CD14-positive monocyte (primary cell): ENCODE measurements around the gene ANKRD31. TPM values are rescaled to one million over a fixed set of nuclear protein-coding genes. Genes with fewer than 3 reads are reported as not detected.

Experiments
- DNase-seq, 3 donors: peaks; one replicate each; pipeline ENCODE4 v3.0.0-alpha.2; 2011 to 2022
- H2AFZ ChIP-seq: 2 replicates; pipeline ENCODE4 v1.6.0; 2012; ENCODE audit warnings: mild to moderate bottlenecking, low read depth, low read length, inconsistent platforms; ENCODE audit not compliant: insufficient read depth, poor library complexity, severe bottlenecking
- H3K27ac ChIP-seq, 2 donors: 1 replicate in 1 of 2; 2 replicates in 1 of 2; pipeline ENCODE4 v1.5.1; 2012 to 2013; ENCODE audit warnings: low read length in 2 of 2, control low read depth in 1 of 2, inconsistent platforms in 1 of 2, low read depth in 1 of 2, mild to moderate bottlenecking in 1 of 2
- H3K27me3 ChIP-seq, 2 donors: one replicate each; pipeline versions ENCODE4 v1.6.0 to v1.6.1; 2011 to 2013; ENCODE audit warnings: low read length in 2 of 2; ENCODE audit not compliant: control insufficient read depth in 2 of 2, insufficient read depth in 2 of 2
- H3K36me3 ChIP-seq, 2 donors: replicated peaks in 1 of 2; 1 replicate in 1 of 2; 2 replicates in 1 of 2; pipeline versions ENCODE4 v1.5.1 to v1.6.1; 2012 to 2013; ENCODE audit warnings: low read length in 2 of 2, control low read depth in 1 of 2, inconsistent platforms in 1 of 2, mild to moderate bottlenecking in 1 of 2; ENCODE audit not compliant: insufficient read depth in 2 of 2, control insufficient read depth in 1 of 2
- H3K4me1 ChIP-seq, 2 donors: 1 replicate in 1 of 2; 2 replicates in 1 of 2; pipeline versions ENCODE4 v1.5.1 to v1.6.1; 2012 to 2013; ENCODE audit warnings: low read length in 2 of 2, control low read depth in 1 of 2, inconsistent platforms in 1 of 2, mild to moderate bottlenecking in 1 of 2, moderate library complexity in 1 of 2; ENCODE audit not compliant: insufficient read depth in 2 of 2, control insufficient read depth in 1 of 2
- H3K4me2 ChIP-seq: replicated peaks from 2 replicates; pipeline ENCODE3; 2012; ENCODE audit warnings: low read length, moderate library complexity, mild to moderate bottlenecking; ENCODE audit not compliant: poor library complexity, severe bottlenecking; ENCODE audit errors: extremely low read depth
- H3K4me3 ChIP-seq, 3 experiments: fragments of 200-600 bp in 1 of 3; sonication (generic) in 1 of 3; replicated peaks in 1 of 3; 1 replicate in 2 of 3; 2 replicates in 1 of 3; pipeline ENCODE4 v1.5.1; 2011 to 2013; ENCODE audit warnings: low read length in 3 of 3, mild to moderate bottlenecking in 3 of 3, control low read depth in 2 of 3, low read depth in 2 of 3, inconsistent platforms in 1 of 3, moderate library complexity in 1 of 3
- H3K79me2 ChIP-seq: 2 replicates; pipeline ENCODE4 v1.6.0; 2012; ENCODE audit warnings: mild to moderate bottlenecking, control low read depth, inconsistent platforms, low read length, moderate library complexity; ENCODE audit not compliant: insufficient read depth
- H3K9ac ChIP-seq: 2 replicates; pipeline ENCODE4 v1.6.0; 2017; ENCODE audit warnings: low read length, mild to moderate bottlenecking; ENCODE audit not compliant: insufficient read depth, poor library complexity, severe bottlenecking
- H3K9me3 ChIP-seq, 2 donors: replicated peaks in 1 of 2; 1 replicate in 1 of 2; 2 replicates in 1 of 2; pipeline versions ENCODE4 v1.5.1 to v1.6.1; 2012 to 2013; ENCODE audit warnings: low read length in 2 of 2, control low read depth in 1 of 2; ENCODE audit not compliant: control insufficient read depth in 1 of 2, insufficient read depth in 1 of 2
- H4K20me1 ChIP-seq: 2 replicates; pipeline ENCODE4 v1.6.0; 2012; ENCODE audit warnings: mild to moderate bottlenecking, low read length, control low read depth, moderate library complexity; ENCODE audit not compliant: insufficient read depth
- H3K27ac Mint-ChIP-seq, 7 donors: one replicate each; pipeline ENCODE4 v1.8.0; 2020; ENCODE audit warnings: mild to moderate bottlenecking in 7 of 7, mixed read lengths in 7 of 7, moderate library complexity in 6 of 7, inconsistent platforms in 2 of 7
- H3K27me3 Mint-ChIP-seq, 3 donors: one replicate each; pipeline ENCODE4 v1.8.0; 2021 to 2022; ENCODE audit warnings: low read depth in 3 of 3, mild to moderate bottlenecking in 3 of 3, mixed read lengths in 3 of 3, moderate library complexity in 3 of 3, inconsistent platforms in 1 of 3
- H3K36me3 Mint-ChIP-seq, 2 donors: one replicate each; pipeline ENCODE4 v1.8.0; 2020; ENCODE audit warnings: mixed read lengths in 2 of 2, inconsistent platforms in 1 of 2, mild to moderate bottlenecking in 1 of 2
- H3K4me1 Mint-ChIP-seq: one replicate; pipeline ENCODE4 v1.8.0; 2020; ENCODE audit warnings: mild to moderate bottlenecking, mixed read lengths
- H3K4me3 Mint-ChIP-seq, 2 donors: one replicate each; pipeline ENCODE4 v1.8.0; 2020; ENCODE audit warnings: mild to moderate bottlenecking in 2 of 2, mixed read lengths in 2 of 2, moderate library complexity in 1 of 2
- H3K9me3 Mint-ChIP-seq, 7 donors: one replicate each; pipeline ENCODE4 v1.8.0; 2020 to 2022; ENCODE audit warnings: mixed read lengths in 7 of 7, mild to moderate bottlenecking in 6 of 7, moderate library complexity in 6 of 7, inconsistent platforms in 2 of 7
- CTCF ChIP-seq: fragments of 200-600 bp; IDR thresholded peaks from one replicate; pipeline ENCODE4 v1.8.0; 2022; ENCODE audit warnings: antibody characterized with exemption, mild to moderate bottlenecking
- WGBS: methylation state at CpG from one replicate; pipeline ENCODE4 v1.1.5; 2013; ENCODE audit warnings: missing lambda C conversion rate; ENCODE audit not compliant: insufficient coverage; 5-methylcytosine and 5-hydroxymethylcytosine counted together
- intact Hi-C, 2 donors: fragments of 100-400 bp; cut with micrococcal nuclease; formaldehyde crosslinking; loops; one replicate each; pipeline versions ENCODE4 v1.15.0 to v1.15.1; 2023
- polyA plus RNA-seq, 3 donors: library from polyadenylated mRNA; depleted of rRNA in 1 of 3; unstranded in 2 of 3; stranded (reverse) in 1 of 3; fragments of 300-500 nt in 2 of 3; fragments of >200 nt in 1 of 3; fragmentation: Illumina TruSeq in 2 of 3; gene quantifications; 1 replicate in 2 of 3; 2 replicates in 1 of 3; pipeline ENCODE4 v1.2.3, GENCODE V29; 2012 to 2021

The ANKRD31 gene
- polyA plus RNA-seq, 3 donors, result 0.05 TPM; not detected in 2

DNA sequence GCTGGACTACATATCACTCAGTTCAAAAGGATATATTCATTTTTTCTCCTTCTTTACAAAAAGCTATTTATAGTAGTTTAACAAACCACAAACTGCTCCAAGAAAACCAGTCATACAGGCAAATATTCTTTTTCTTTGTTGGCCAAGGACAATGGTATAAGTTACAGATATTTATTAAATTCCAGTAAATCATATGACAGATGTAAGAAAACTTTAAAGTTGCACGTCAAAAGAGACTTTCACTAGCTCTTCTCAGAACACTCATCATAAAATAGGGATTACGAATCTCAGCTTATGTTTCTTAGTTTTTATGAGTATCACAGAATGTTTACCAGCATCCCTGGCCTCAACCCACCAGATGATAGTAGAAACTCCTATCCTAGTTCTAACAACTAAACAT, 67.2 kb downstream of the ANKRD31 start:
- peaks cover 0 to 17% (median 7%) of the 10 kb centered on the region in 7 donors for H3K9me3 Mint-ChIP-seq
- no peak for DNase-seq
- Histone ChIP-seq H3K4me3 (no peak overlapping the region), H3K4me1 (no peaks in the 10 kb centered on the region), H3K9ac (no peak overlapping the region), H3K27me3 (no peaks in the 10 kb centered on the region), H2AFZ (no peak overlapping the region), H3K36me3 (no peaks in the 10 kb centered on the region), H3K79me2 (no peaks in the 10 kb centered on the region), H3K4me2 (no peak overlapping the region), H3K9me3 (no peaks in the 10 kb centered on the region), H4K20me1 (no peaks in the 10 kb centered on the region), H3K27ac (no peak overlapping the region)
- H3K27ac Mint-ChIP-seq, result no peak overlapping the region
- H3K4me3 Mint-ChIP-seq, result no peak overlapping the region
- no peaks in the 10 kb centered on the region for H3K4me1 Mint-ChIP-seq
- no peak for TF ChIP-seq CTCF
- no peaks in the 10 kb centered on the region for H3K36me3 Mint-ChIP-seq
- no peaks in the 10 kb centered on the region for H3K27me3 Mint-ChIP-seq
- no CpG with 5 or more reads among the region's 2 CpGs for WGBS
- intact Hi-C loops, result no loop called here

GRCh38 chr5:75168026-75168735, 68.5 kb downstream of the ANKRD31 start:
- Histone ChIP-seq H3K36me3 (no peaks in the 10 kb centered on the region), H3K79me2 (no peaks in the 10 kb centered on the region), H3K9ac (no peak overlapping the region), H3K4me2 (no peak overlapping the region), H3K27me3 (no peaks in the 10 kb centered on the region), H3K9me3 (no peaks in the 10 kb centered on the region), H3K4me3 (no peak overlapping the region), H3K4me1 (no peaks in the 10 kb centered on the region), H2AFZ (no peak overlapping the region), H3K27ac (no peak overlapping the region), H4K20me1 (no peaks in the 10 kb centered on the region)
- Mint-ChIP-seq H3K27me3 (no peaks in the 10 kb centered on the region), H3K4me1 (no peaks in the 10 kb centered on the region), H3K27ac (no peak overlapping the region), H3K4me3 (no peak overlapping the region), H3K36me3 (no peaks in the 10 kb centered on the region), H3K9me3 (peaks cover 0 to 7% (median under 1%) of the 10 kb centered on the region in 7 donors)
- intact Hi-C loops, result no loop called here
- no CpG with 5 or more reads among the region's 2 CpGs for WGBS
- TF ChIP-seq CTCF, result no peak
- DNase-seq, result no peak
